Activated CD8-positive, alpha-beta T cell treated with anti-CD3 and anti-CD28 coated beads for 36 hours (primary cell): ENCODE measurements around the gene ILF2. TPM values are rescaled to one million over a fixed set of nuclear protein-coding genes. Genes with fewer than 3 reads are reported as not detected.

Experiments
- ATAC-seq: fragments of 200-7000 bp; cut with Tn5 transposase; one replicate; pipeline ENCODE4 v1.10.0; 2021; ENCODE audit warnings: mild to moderate bottlenecking, moderate library complexity
- CTCF ChIA-PET: fragments of 350-600 bp; sonication (Branson Sonifier 250); formaldehyde crosslinking; loops from one replicate; lab custom pipeline; 2021; ENCODE audit warnings: antibody characterized with exemption; lab: Charles Lee
- POLR2A ChIA-PET: fragments of 350-600 bp; sonication (Branson Sonifier 250); formaldehyde crosslinking; loops from one replicate; lab custom pipeline; 2021; ENCODE audit warnings: antibody characterized with exemption; lab: Charles Lee
- DNase-seq: peaks from one replicate; pipeline ENCODE4 v3.0.0-alpha.2; 2020
- H3K27ac Mint-ChIP-seq: one replicate; pipeline ENCODE4 v1.8.0; 2021; ENCODE audit warnings: mild to moderate bottlenecking, mixed read lengths
- H3K27me3 Mint-ChIP-seq: one replicate; pipeline ENCODE4 v1.8.0; 2021; ENCODE audit warnings: mixed read lengths
- H3K36me3 Mint-ChIP-seq: one replicate; pipeline ENCODE4 v1.8.0; 2021; ENCODE audit warnings: low read depth, mixed read lengths
- H3K4me1 Mint-ChIP-seq: one replicate; pipeline ENCODE4 v1.8.0; 2021; ENCODE audit warnings: low read depth, mixed read lengths
- H3K4me3 Mint-ChIP-seq: one replicate; pipeline ENCODE4 v1.8.0; 2021; ENCODE audit warnings: mild to moderate bottlenecking, moderate library complexity, mixed read lengths
- H3K9me3 Mint-ChIP-seq: one replicate; pipeline ENCODE4 v1.8.0; 2021; ENCODE audit warnings: mixed read lengths
- intact Hi-C: fragments of 100-400 bp; cut with micrococcal nuclease; formaldehyde crosslinking; loops from one replicate; pipeline ENCODE4 v1.10.0; 2022
- total RNA-seq, 2 experiments: library from RNA; stranded (reverse); gene quantifications; one replicate each; pipeline ENCODE4 v1.2.3, GENCODE V29; 2021
- TF ChIP-seq, protein P1 (sequence below): fragments of 200-600 bp; IDR thresholded peaks from one replicate; pipeline ENCODE4 v1.8.0; 2022; ENCODE audit warnings: antibody characterized with exemption, mild to moderate bottlenecking

Gene ILF2
- total RNA-seq, 2 experiments from 2014 or later = 328 to 333 TPM

DNA sequence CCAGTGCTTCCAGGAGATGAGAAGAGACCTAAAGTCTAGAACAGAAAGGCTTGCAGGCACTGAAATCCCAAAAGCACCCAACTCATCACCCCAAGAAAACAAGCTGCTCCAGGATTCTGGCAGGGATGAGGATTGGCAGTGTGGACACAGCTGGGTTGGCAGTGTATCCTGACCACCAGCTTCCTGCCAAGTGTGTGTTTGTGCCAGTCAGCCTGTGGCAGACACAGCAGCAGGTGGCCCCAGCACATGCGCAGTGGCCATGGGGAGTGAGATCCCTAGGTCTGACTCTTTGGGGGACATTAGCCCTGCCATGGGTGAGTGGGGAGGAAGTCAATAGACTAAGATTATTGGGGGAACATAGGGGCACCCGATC lies 20.9 kb downstream of the ILF2 start:
- ChIA-PET POLR2A (interaction anchor here (0.9 to 7.7 kb wide), 5 partner anchors 11 to 341 kb away, joined by 3 to 72 read pairs (median 8); partner anchors contain the start of genes CHTOP and RPS27), CTCF (interaction anchor here (1.0 kb wide), 1 partner anchor 15 kb away, joined by 4 read pairs; the partner anchor contains the start of gene CHTOP)
- intact Hi-C loops = no loop called here
- Mint-ChIP-seq H3K36me3 (peaks cover 31% of the 10 kb centered on the region), H3K4me3 (no peak overlapping the region), H3K4me1 (peaks cover 43% of the 10 kb centered on the region), H3K27ac (peak overlapping the region; percentile 86), H3K27me3 (no peaks in the 10 kb centered on the region), H3K9me3 (no peaks in the 10 kb centered on the region)
- TF ChIP-seq, protein P1, sequence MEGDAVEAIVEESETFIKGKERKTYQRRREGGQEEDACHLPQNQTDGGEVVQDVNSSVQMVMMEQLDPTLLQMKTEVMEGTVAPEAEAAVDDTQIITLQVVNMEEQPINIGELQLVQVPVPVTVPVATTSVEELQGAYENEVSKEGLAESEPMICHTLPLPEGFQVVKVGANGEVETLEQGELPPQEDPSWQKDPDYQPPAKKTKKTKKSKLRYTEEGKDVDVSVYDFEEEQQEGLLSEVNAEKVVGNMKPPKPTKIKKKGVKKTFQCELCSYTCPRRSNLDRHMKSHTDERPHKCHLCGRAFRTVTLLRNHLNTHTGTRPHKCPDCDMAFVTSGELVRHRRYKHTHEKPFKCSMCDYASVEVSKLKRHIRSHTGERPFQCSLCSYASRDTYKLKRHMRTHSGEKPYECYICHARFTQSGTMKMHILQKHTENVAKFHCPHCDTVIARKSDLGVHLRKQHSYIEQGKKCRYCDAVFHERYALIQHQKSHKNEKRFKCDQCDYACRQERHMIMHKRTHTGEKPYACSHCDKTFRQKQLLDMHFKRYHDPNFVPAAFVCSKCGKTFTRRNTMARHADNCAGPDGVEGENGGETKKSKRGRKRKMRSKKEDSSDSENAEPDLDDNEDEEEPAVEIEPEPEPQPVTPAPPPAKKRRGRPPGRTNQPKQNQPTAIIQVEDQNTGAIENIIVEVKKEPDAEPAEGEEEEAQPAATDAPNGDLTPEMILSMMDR = no peak
- ATAC-seq (peak; percentile 35), DNase-seq (no peak)

DNA sequence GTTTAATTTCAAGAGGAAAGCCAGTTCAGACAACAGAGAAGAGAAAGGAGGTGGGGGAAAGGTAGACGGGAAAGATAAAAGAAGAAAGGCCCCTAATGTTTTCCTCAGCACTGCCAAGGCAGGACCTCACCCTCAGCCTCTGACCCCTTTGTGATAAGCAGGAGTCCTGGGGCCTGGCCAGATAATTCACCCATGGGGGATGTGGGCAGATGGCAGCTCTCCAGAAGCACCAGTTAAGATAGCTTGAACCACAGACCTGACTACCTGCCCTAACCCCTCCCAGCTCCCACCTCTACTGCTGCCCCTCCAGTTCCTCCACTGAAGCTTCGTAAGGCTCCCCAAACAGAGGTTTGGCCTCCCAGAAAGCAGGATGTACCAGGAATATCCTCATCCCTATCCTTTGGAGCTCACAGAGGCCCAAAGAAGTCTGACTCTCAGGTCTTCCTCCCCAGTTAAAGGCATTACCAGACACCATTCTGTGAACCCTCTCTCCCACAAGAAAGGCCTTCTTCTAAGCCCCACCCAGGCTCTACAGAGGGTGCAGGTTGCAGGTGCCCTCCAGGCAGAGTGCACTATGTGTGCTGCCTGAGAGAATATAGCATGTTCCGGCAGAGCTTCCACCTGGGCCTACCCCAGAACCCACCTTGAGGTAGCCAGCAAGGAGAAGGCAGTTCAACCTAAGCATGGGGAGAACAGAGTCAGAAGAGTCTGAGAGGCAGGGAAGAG lies 21.5 kb downstream of the ILF2 start:
- intact Hi-C loops = no loop called here
- H3K4me3 Mint-ChIP-seq = no peak overlapping the region
- peaks cover 36% of the 10 kb centered on the region for H3K36me3 Mint-ChIP-seq
- no peaks in the 10 kb centered on the region for H3K27me3 Mint-ChIP-seq
- ATAC-seq (peak; percentile 65), DNase-seq (no peak)
- H3K27ac Mint-ChIP-seq = peak overlapping the region; percentile 86
- TF ChIP-seq, protein P1 = no peak
- ChIA-PET CTCF (interaction anchor here (1.0 to 1.5 kb wide), 2 partner anchors 15 to 22 kb away, joined by 4 to 6 read pairs; partner anchors contain the start of genes CHTOP and ILF2), POLR2A (interaction anchor here (0.8 to 7.7 kb wide), 8 partner anchors 10 to 341 kb away, joined by 3 to 72 read pairs (median 4); partner anchors contain the start of genes CHTOP and RPS27)
- no peaks in the 10 kb centered on the region for H3K9me3 Mint-ChIP-seq
- H3K4me1 Mint-ChIP-seq = peaks cover 48% of the 10 kb centered on the region

GRCh38 chr1:153648000-153648643 lies 22.7 kb downstream of the ILF2 start:
- no peaks in the 10 kb centered on the region for H3K27me3 Mint-ChIP-seq
- ChIA-PET POLR2A (interaction anchor here (0.7 to 7.7 kb wide), 8 partner anchors 9 to 76 kb away, joined by 3 to 72 read pairs (median 3); partner anchors contain the start of genes CHTOP and SNAPIN), CTCF (interaction anchor here (0.9 to 1.5 kb wide), 3 partner anchors 24 to 138 kb away, joined by 4 to 6 read pairs (median 4); partner anchors contain the start of gene ILF2)
- intact Hi-C loops = no loop called here
- no peaks in the 10 kb centered on the region for H3K9me3 Mint-ChIP-seq
- peaks cover 47% of the 10 kb centered on the region for H3K36me3 Mint-ChIP-seq
- no peak for DNase-seq
- H3K4me3 Mint-ChIP-seq = no peak overlapping the region
- ATAC-seq = no peak
- peaks cover 56% of the 10 kb centered on the region for H3K4me1 Mint-ChIP-seq
- TF ChIP-seq, protein P1 = no peak
- peak overlapping the region; percentile 86 for H3K27ac Mint-ChIP-seq

GRCh38 chr1:153647346-153647714 lies 23.5 kb downstream of the ILF2 start:
- H3K27me3 Mint-ChIP-seq = no peaks in the 10 kb centered on the region
- ChIA-PET CTCF (interaction anchor here (0.9 to 1.4 kb wide), 2 partner anchors 115 to 137 kb away, joined by 4 read pairs; no protein-coding TSS in a partner anchor), POLR2A (interaction anchor here (0.7 to 7.7 kb wide), 7 partner anchors 8 to 75 kb away, joined by 3 to 72 read pairs (median 3); partner anchors contain the start of genes CHTOP and SNAPIN)
- peaks cover 54% of the 10 kb centered on the region for H3K36me3 Mint-ChIP-seq
- DNase-seq (no peak), ATAC-seq (no peak)
- H3K9me3 Mint-ChIP-seq = no peaks in the 10 kb centered on the region
- H3K4me1 Mint-ChIP-seq = peaks cover 61% of the 10 kb centered on the region
- intact Hi-C loops = no loop called here
- TF ChIP-seq, protein P1 = no peak
- no peak overlapping the region for H3K4me3 Mint-ChIP-seq
- H3K27ac Mint-ChIP-seq = peak overlapping the region; percentile 74
